B cell (primary cell): ENCODE measurements around the gene COL4A5.

Experiments used
- CTCF ChIP-seq: fragments of 200-600 bp; IDR thresholded peaks from one replicate; pipeline ENCODE4 v1.8.0; 2022; ENCODE audit warnings: antibody characterized with exemption, mild to moderate bottlenecking
- EZH2 ChIP-seq: IDR thresholded peaks from 2 replicates; pipeline ENCODE4 v1.6.1; 2012; ENCODE audit warnings: borderline replicate concordance, low read depth, mild to moderate bottlenecking, moderate library complexity, low read length; ENCODE audit not compliant: insufficient read depth, poor library complexity, severe bottlenecking

- no peak for TF ChIP-seq CTCF
- TF ChIP-seq EZH2: no peak
These were observed 19.2 kb upstream of the COL4A5 start for GRCh38 chrX:108420481-108420880.
